H1 (cell line): ENCODE measurements around the gene GATA5. TPM values are rescaled to one million over a fixed set of nuclear protein-coding genes. Genes with fewer than 3 reads are reported as not detected.

ENCODE experiments used
- CTCF ChIA-PET: fragments of 300-600 bp; sonication (Branson Sonifier 250); formaldehyde crosslinking; loops from one replicate; lab custom pipeline; 2021; ENCODE audit not compliant: partially characterized antibody; lab: Charles Lee
- POLR2A ChIA-PET: fragments of 300-600 bp; sonication (Branson Sonifier 250); formaldehyde crosslinking; loops from one replicate; lab custom pipeline; 2021; ENCODE audit warnings: inconsistent platforms; ENCODE audit not compliant: partially characterized antibody; lab: Charles Lee
- DNase-seq, 2 experiments: peaks; one replicate each; pipeline versions ENCODE4 v3.0.0 to v3.0.0-alpha.2; 2010 to 2022; ENCODE audit warnings: low spot score in 2 of 2, low read depth in 1 of 2, mixed read lengths in 1 of 2
- FAIRE-seq: peaks from 2 replicates; lab custom pipeline; 2011; peaks lifted over from hg19 to GRCh38; lab: Jason Lieb, UNC
- H2AFZ ChIP-seq: 2 replicates; pipeline ENCODE4 v1.8.1; 2012; ENCODE audit warnings: low read length, inconsistent platforms
- H2AK5ac ChIP-seq: 2 replicates; pipeline ENCODE4 v1.6.1; 2013; ENCODE audit warnings: low read depth, low read length
- H2BK120ac ChIP-seq: replicated peaks from 2 replicates; pipeline ENCODE3; 2013; ENCODE audit warnings: low read depth, low read length, inconsistent platforms
- H2BK12ac ChIP-seq: 2 replicates; pipeline ENCODE4 v1.6.1; 2013; ENCODE audit warnings: low read depth, low read length
- H2BK15ac ChIP-seq: 2 replicates; pipeline ENCODE4 v1.6.1; 2013; ENCODE audit warnings: low read length
- H2BK20ac ChIP-seq: 2 replicates; pipeline ENCODE4 v1.6.1; 2013; ENCODE audit warnings: low read length
- H2BK5ac ChIP-seq: 2 replicates; pipeline ENCODE4 v1.6.1; 2013; ENCODE audit warnings: low read depth, low read length
- H3K14ac ChIP-seq: 2 replicates; pipeline ENCODE4 v1.6.1; 2013; ENCODE audit warnings: inconsistent platforms; ENCODE audit not compliant: insufficient read length
- H3K18ac ChIP-seq: 2 replicates; pipeline ENCODE4 v1.6.1; 2013; ENCODE audit warnings: low read length; ENCODE audit errors: extremely low read depth
- H3K23ac ChIP-seq: 2 replicates; pipeline ENCODE4 v1.6.1; 2013; ENCODE audit warnings: inconsistent platforms; ENCODE audit not compliant: insufficient read length
- H3K23me2 ChIP-seq: 2 replicates; pipeline ENCODE4 v1.6.1; 2013; ENCODE audit warnings: low read depth, low read length
- H3K27ac ChIP-seq: 2 replicates; pipeline ENCODE4 v1.6.1; 2011; ENCODE audit warnings: low read depth, low read length, inconsistent platforms
- H3K27me3 ChIP-seq, 4 experiments: replicated peaks in 1 of 4; 1 replicate in 1 of 4; 2 replicates in 3 of 4; pipeline versions ENCODE4 v1.6.1 to v1.8.1; 2011 to 2013; ENCODE audit warnings: low read length in 3 of 4, mild to moderate bottlenecking in 3 of 4, inconsistent platforms in 2 of 4, mixed read lengths in 2 of 4, moderate library complexity in 1 of 4; ENCODE audit not compliant: control insufficient read depth in 3 of 4, insufficient read depth in 3 of 4; ENCODE audit errors: extremely low read depth in 1 of 4
- H3K36me3 ChIP-seq, 4 experiments: 2 replicates each; pipeline versions ENCODE4 v1.6.1 to v1.8.1; 2011 to 2013; ENCODE audit warnings: mild to moderate bottlenecking in 4 of 4, low read length in 3 of 4, moderate library complexity in 2 of 4, control low read depth in 1 of 4, inconsistent platforms in 1 of 4; ENCODE audit not compliant: insufficient read depth in 4 of 4, control insufficient read depth in 2 of 4
- H3K4ac ChIP-seq: replicated peaks from 2 replicates; pipeline ENCODE3; 2013; ENCODE audit warnings: low read length, low read depth, mixed read lengths, inconsistent platforms; ENCODE audit not compliant: insufficient read length
- H3K4me1 ChIP-seq, 4 experiments: replicated peaks in 1 of 4; 1 replicate in 1 of 4; 2 replicates in 3 of 4; pipeline versions ENCODE4 v1.6.1 to v1.8.1; 2011 to 2013; ENCODE audit warnings: low read length in 3 of 4, inconsistent platforms in 2 of 4, mixed read lengths in 1 of 4; ENCODE audit not compliant: insufficient read depth in 4 of 4, control insufficient read depth in 3 of 4
- H3K4me2 ChIP-seq, 2 experiments: 2 replicates each; pipeline versions ENCODE4 v1.6.1 to v1.8.1; 2011 to 2013; ENCODE audit warnings: low read depth in 2 of 2, low read length in 2 of 2, control low read depth in 1 of 2, inconsistent platforms in 1 of 2, mild to moderate bottlenecking in 1 of 2; ENCODE audit not compliant: insufficient read depth in 1 of 2
- H3K4me3 ChIP-seq, 4 experiments: fragments of 200-600, 300-600 bp in 1 of 4; sonication (generic), shearing (Covaris generic), sonication (Bioruptor Twin) in 1 of 4; 2 replicates each; pipeline versions ENCODE4 v1.5.1 to v1.8.1; 2011 to 2016; ENCODE audit warnings: low read length in 4 of 4, low read depth in 3 of 4, control low read depth in 2 of 4, inconsistent platforms in 2 of 4, mild to moderate bottlenecking in 2 of 4, mixed read lengths in 1 of 4, moderate library complexity in 1 of 4; ENCODE audit not compliant: insufficient read depth in 2 of 4; ENCODE audit errors: extremely low read depth in 1 of 4
- H3K56ac ChIP-seq: replicated peaks from 2 replicates; pipeline ENCODE3; 2013; ENCODE audit warnings: low read depth, mild to moderate bottlenecking, mixed read lengths, low read length, inconsistent platforms; ENCODE audit not compliant: insufficient read length
- H3K79me1 ChIP-seq: 2 replicates; pipeline ENCODE4 v1.6.1; 2013; ENCODE audit warnings: low read depth, low read length, control low read depth
- H3K79me2 ChIP-seq, 2 experiments: 2 replicates each; pipeline versions ENCODE4 v1.6.1 to v1.8.1; 2012 to 2013; ENCODE audit warnings: low read length in 2 of 2, mild to moderate bottlenecking in 2 of 2, inconsistent platforms in 1 of 2; ENCODE audit not compliant: insufficient read depth in 2 of 2, control insufficient read depth in 1 of 2
- H3K9ac ChIP-seq, 4 experiments: replicated peaks in 1 of 4; 1 replicate in 1 of 4; 2 replicates in 3 of 4; pipeline versions ENCODE4 v1.6.1 to v1.8.1; 2011 to 2013; ENCODE audit warnings: low read depth in 3 of 4, low read length in 3 of 4, control low read depth in 2 of 4, mild to moderate bottlenecking in 2 of 4, moderate library complexity in 2 of 4, inconsistent platforms in 1 of 4; ENCODE audit errors: extremely low read depth in 1 of 4
- H3K9me3 ChIP-seq, 2 experiments: 2 replicates each; pipeline versions ENCODE4 v1.6.1 to v1.8.1; 2012 to 2013; ENCODE audit warnings: mild to moderate bottlenecking in 2 of 2, moderate library complexity in 2 of 2, control low read depth in 1 of 2, inconsistent platforms in 1 of 2, low read depth in 1 of 2, low read length in 1 of 2, mixed read lengths in 1 of 2; ENCODE audit not compliant: insufficient read depth in 2 of 2
- H4K20me1 ChIP-seq, 2 experiments: replicated peaks in 1 of 2; 2 replicates each; pipeline versions ENCODE3 to v1.8.1; 2011 to 2013; ENCODE audit warnings: inconsistent platforms in 2 of 2, low read length in 2 of 2, mild to moderate bottlenecking in 1 of 2; ENCODE audit not compliant: insufficient read depth in 2 of 2, control insufficient read depth in 1 of 2
- H4K5ac ChIP-seq: 2 replicates; pipeline ENCODE4 v1.6.1; 2013; ENCODE audit warnings: low read length, low read depth, mixed read lengths, inconsistent platforms; ENCODE audit not compliant: insufficient read length
- H4K8ac ChIP-seq: 2 replicates; pipeline ENCODE4 v1.8.0; 2013; ENCODE audit warnings: mild to moderate bottlenecking, moderate library complexity, low read length, inconsistent platforms; ENCODE audit not compliant: insufficient read depth; ENCODE audit errors: extremely low read depth
- H4K91ac ChIP-seq: replicated peaks from 2 replicates; pipeline ENCODE3; 2013; ENCODE audit warnings: low read length, mixed read lengths, inconsistent platforms; ENCODE audit not compliant: insufficient read length
- ASH2L ChIP-seq: fragments of 200-600, 300-600 bp; sonication (generic); IDR thresholded peaks from one replicate; pipeline ENCODE4 v1.7.1; 2017; ENCODE audit warnings: low read length
- CEBPB ChIP-seq: IDR thresholded peaks from 2 replicates; pipeline ENCODE4 v1.6.1; 2012; ENCODE audit warnings: low read depth, low read length
- SP4 ChIP-seq: IDR thresholded peaks from 2 replicates; pipeline ENCODE4 v1.6.1; 2012; ENCODE audit warnings: low read length, inconsistent platforms
- SRF ChIP-seq: IDR thresholded peaks from 2 replicates; pipeline ENCODE4 v1.6.1; 2011; ENCODE audit warnings: mild to moderate bottlenecking, low read depth, low read length, moderate library complexity
- TAF1 ChIP-seq: IDR thresholded peaks from 2 replicates; pipeline ENCODE4 v1.6.1; 2011; ENCODE audit warnings: mild to moderate bottlenecking, low read depth, low read length
- TAF7 ChIP-seq: optimal IDR thresholded peaks from 2 replicates; pipeline ENCODE3; 2011; ENCODE audit warnings: low read depth, mild to moderate bottlenecking, inconsistent platforms, low read length, moderate library complexity, borderline replicate concordance
- WGBS, 2 experiments: shearing (Covaris generic) in 1 of 2; methylation state at CpG; one replicate each; pipeline versions ENCODE4 v1.1.6 to v1.1.7; 2013 to 2015; ENCODE audit warnings: low lambda C conversion rate in 2 of 2, mixed read lengths in 2 of 2, inconsistent platforms in 1 of 2, low coverage in 1 of 2, missing lambda C conversion rate in 1 of 2; ENCODE audit not compliant: insufficient replicate concordance in 2 of 2, insufficient coverage in 1 of 2, insufficient read length in 1 of 2; ENCODE audit errors: extremely low coverage in 1 of 2, missing lambda C conversion rate in 1 of 2; 5-methylcytosine and 5-hydroxymethylcytosine counted together
- polyA plus RNA-seq, 7 experiments: library from polyadenylated mRNA; depleted of rRNA in 3 of 7; stranded (reverse) in 5 of 7; unstranded in 2 of 7; fragments of >200 nt in 5 of 7; fragments of 200-250 nt in 2 of 7; gene quantifications; 1 replicate in 5 of 7; 2 replicates in 1 of 7; 4 replicates in 1 of 7; pipeline versions ENCODE4 v1.2.1 to v1.2.3, GENCODE V29; 2011 to 2013; ENCODE audit warnings: missing spikeins in 2 of 7, mixed read lengths in 2 of 7
- total RNA-seq: library from RNA; stranded (reverse); fragmentation: NEBNext Ultra II Directional; extraction: Animal tissue kit (Norgen Biotek cat#: 25700); gene quantifications from 2 replicates; pipeline ENCODE4 v1.2.1, GENCODE V29; 2021

Gene GATA5
- total and polyA plus RNA-seq, 2 of the 8 experiments (the other 6 are each of a cell fraction or from before 2014, with no cell fraction given): 0.08 to 0.11 TPM

DNA sequence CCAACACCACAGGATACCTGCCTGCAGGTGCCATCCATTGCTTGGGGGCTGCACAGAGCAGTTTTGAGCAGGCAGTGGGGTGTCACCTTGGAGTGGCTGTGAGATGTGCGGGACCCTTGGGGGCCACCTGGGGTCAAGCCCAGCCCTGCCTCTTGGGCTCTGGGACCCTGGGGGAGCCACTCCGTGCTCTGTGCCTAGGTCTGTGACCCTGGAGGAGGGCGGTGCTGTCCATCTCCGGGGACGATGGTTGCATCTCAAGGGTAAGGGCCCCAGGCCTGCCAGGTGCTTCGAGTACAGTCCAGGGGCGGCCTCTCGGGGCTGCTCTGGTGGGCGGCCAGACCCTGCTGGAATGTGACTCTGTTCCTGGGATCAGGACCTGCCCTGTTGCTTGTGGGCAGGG lies 8.7 kb upstream of the GATA5 start:
- Histone ChIP-seq H4K5ac (no peak overlapping the region), H3K18ac (no peak overlapping the region), H4K20me1 (peaks cover 0 to 13% of the 10 kb centered on the region in 2 experiments), H3K23me2 (no peaks in the 10 kb centered on the region), H3K36me3 (no peaks in the 10 kb centered on the region), H3K56ac (no peak overlapping the region), H4K91ac (no peak overlapping the region), H3K27me3 (peaks cover 15 to 62% (median 55%) of the 10 kb centered on the region in 4 experiments), H3K27ac (no peak overlapping the region), H2BK20ac (no peak overlapping the region), H3K4me2 (no peak overlapping the region), H4K8ac (no peak overlapping the region), H3K79me2 (no peaks in the 10 kb centered on the region), H2AK5ac (no peak overlapping the region), H3K4me1 (peaks cover 0 to 36% (median 29%) of the 10 kb centered on the region in 4 experiments; a peak in 6 of 7 replicates), H2BK15ac (no peak overlapping the region), H2AFZ (no peak overlapping the region), H3K9ac (no peak overlapping the region), H2BK120ac (no peak overlapping the region), H3K4me3 (no peak overlapping the region), H2BK12ac (no peak overlapping the region), H3K14ac (no peak overlapping the region), H3K4ac (no peak overlapping the region), H3K79me1 (0 out of 2 replicates have a peak, but pooled peaks cover 2% of the 10 kb centered on the region), H3K9me3 (no peaks in the 10 kb centered on the region), H3K23ac (no peak overlapping the region), H2BK5ac (no peak overlapping the region)
- no peak for DNase-seq
- CTCF ChIA-PET: interaction anchor here (0.6 to 1.0 kb wide), 3 partner anchors 11 to 16 kb away, joined by 3 read pairs; no protein-coding TSS in a partner anchor
- WGBS, 2 experiments: 90% methylated on average over 7 of the region's 9 CpGs; no CpG with 5 or more reads in 1 of the 2 experiments
- TF ChIP-seq SRF (no peak), CEBPB (no peak), TAF7 (no peak), TAF1 (no peak), SP4 (no peak), ASH2L (no peak)
- POLR2A ChIA-PET: no interaction called here
- FAIRE-seq: no peak
